Nephron (organoid): ENCODE results near the gene CLK4.

Source experiments
- H3K27ac Mint-ChIP-seq, 3 experiments: 2 replicates each; pipeline ENCODE4 v1.8.0; 2020; ENCODE audit warnings: mixed read lengths in 3 of 3, mild to moderate bottlenecking in 2 of 3, moderate library complexity in 1 of 3
- H3K27me3 Mint-ChIP-seq: 2 replicates; pipeline ENCODE4 v1.8.0; 2021; ENCODE audit warnings: low read depth, mild to moderate bottlenecking, moderate library complexity, mixed read lengths
- H3K36me3 Mint-ChIP-seq: 2 replicates; pipeline ENCODE4 v1.8.0; 2020; ENCODE audit warnings: low read depth, mixed read lengths
- H3K4me1 Mint-ChIP-seq: 2 replicates; pipeline ENCODE4 v1.8.0; 2020; ENCODE audit warnings: mixed read lengths
- H3K4me3 Mint-ChIP-seq, 3 experiments: 2 replicates each; pipeline ENCODE4 v1.8.0; 2020; ENCODE audit warnings: mild to moderate bottlenecking in 3 of 3, mixed read lengths in 3 of 3, moderate library complexity in 2 of 3
- H3K9me3 Mint-ChIP-seq: 2 replicates; pipeline ENCODE4 v1.8.0; 2020; ENCODE audit warnings: mixed read lengths
- CTCF ChIP-seq, 3 experiments: fragments of 200-600 bp; sonication (generic); IDR thresholded peaks; one replicate each; pipeline ENCODE4 v1.5.0; 2021; ENCODE audit warnings: antibody characterized with exemption in 3 of 3; ENCODE audit not compliant: unreplicated experiment in 3 of 3

The CLK4 gene

GRCh38 chr5:178644826-178645545, 18.1 kb upstream of the CLK4 start:
- no peaks in the 10 kb centered on the region for H3K36me3 Mint-ChIP-seq
- H3K4me1 Mint-ChIP-seq: no peaks in the 10 kb centered on the region
- H3K4me3 Mint-ChIP-seq: no peak overlapping the region
- H3K27ac Mint-ChIP-seq: no peak overlapping the region
- no peak for TF ChIP-seq CTCF (IDR thresholded peaks at IDR 0.05; ENCODE audit: unreplicated experiment in 3 of 3)
- peaks cover 15% of the 10 kb centered on the region for H3K9me3 Mint-ChIP-seq
- H3K27me3 Mint-ChIP-seq: no peaks in the 10 kb centered on the region

- no peaks in the 10 kb centered on the region for H3K4me1 Mint-ChIP-seq
- H3K4me3 Mint-ChIP-seq: no peak overlapping the region
- no peaks in the 10 kb centered on the region for H3K36me3 Mint-ChIP-seq
- no peaks in the 10 kb centered on the region for H3K27me3 Mint-ChIP-seq
- peaks cover 3% of the 10 kb centered on the region for H3K9me3 Mint-ChIP-seq
- no peak overlapping the region for H3K27ac Mint-ChIP-seq
- no peak for TF ChIP-seq CTCF (IDR thresholded peaks at IDR 0.05; ENCODE audit: unreplicated experiment in 3 of 3)
These were observed 15.6 kb upstream of the CLK4 start for GRCh38 chr5:178642351-178642909.

GRCh38 chr5:178641711-178642110, 14.9 kb upstream of the CLK4 start:
- Mint-ChIP-seq H3K4me1 (no peaks in the 10 kb centered on the region), H3K4me3 (no peak overlapping the region), H3K27ac (no peak overlapping the region), H3K27me3 (no peaks in the 10 kb centered on the region), H3K36me3 (no peaks in the 10 kb centered on the region), H3K9me3 (peaks cover 3% of the 10 kb centered on the region)
- TF ChIP-seq CTCF (IDR thresholded peaks at IDR 0.05; ENCODE audit: unreplicated experiment in 3 of 3): no peak

DNA sequence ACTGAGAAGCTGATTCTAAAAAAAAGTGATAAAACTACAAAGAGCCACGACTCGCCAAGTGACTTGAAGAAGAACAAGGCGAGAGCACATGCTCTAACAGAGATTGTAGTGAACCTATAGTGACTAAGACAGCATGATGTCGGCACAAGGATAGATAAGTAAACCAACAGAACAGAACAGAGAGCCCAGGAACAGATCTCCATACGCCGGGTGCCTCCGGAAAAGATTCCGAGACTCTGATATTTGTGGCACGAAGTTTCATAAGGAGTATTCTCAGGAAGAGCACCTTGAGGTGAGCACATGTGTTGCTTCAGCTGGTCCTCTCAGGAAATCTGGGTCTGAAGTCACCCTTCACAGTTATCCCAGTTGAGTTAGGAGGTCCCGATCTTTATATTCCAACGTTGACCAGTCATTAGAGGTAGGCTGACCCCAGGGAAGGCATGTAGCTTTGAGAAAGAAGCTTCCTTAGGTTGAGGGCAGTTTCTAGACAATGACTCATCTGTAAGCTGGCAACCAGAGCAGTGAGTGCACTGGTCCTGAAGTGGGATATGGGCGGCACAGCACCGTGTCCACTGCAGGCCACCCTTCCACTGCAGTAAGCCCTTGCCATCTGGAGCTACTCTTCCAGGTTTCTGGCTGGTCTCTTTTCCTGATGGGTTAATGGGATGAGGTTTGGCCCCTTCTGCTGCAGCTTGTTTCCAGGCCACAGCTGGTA, 13.6 kb upstream of the CLK4 start:
- peaks cover 3% of the 10 kb centered on the region for H3K9me3 Mint-ChIP-seq
- TF ChIP-seq CTCF (IDR thresholded peaks at IDR 0.05; ENCODE audit: unreplicated experiment in 3 of 3): no peak
- H3K27ac Mint-ChIP-seq: no peak overlapping the region
- H3K4me3 Mint-ChIP-seq: no peak overlapping the region
- no peaks in the 10 kb centered on the region for H3K27me3 Mint-ChIP-seq
- H3K4me1 Mint-ChIP-seq: no peaks in the 10 kb centered on the region
- H3K36me3 Mint-ChIP-seq: no peaks in the 10 kb centered on the region

DNA sequence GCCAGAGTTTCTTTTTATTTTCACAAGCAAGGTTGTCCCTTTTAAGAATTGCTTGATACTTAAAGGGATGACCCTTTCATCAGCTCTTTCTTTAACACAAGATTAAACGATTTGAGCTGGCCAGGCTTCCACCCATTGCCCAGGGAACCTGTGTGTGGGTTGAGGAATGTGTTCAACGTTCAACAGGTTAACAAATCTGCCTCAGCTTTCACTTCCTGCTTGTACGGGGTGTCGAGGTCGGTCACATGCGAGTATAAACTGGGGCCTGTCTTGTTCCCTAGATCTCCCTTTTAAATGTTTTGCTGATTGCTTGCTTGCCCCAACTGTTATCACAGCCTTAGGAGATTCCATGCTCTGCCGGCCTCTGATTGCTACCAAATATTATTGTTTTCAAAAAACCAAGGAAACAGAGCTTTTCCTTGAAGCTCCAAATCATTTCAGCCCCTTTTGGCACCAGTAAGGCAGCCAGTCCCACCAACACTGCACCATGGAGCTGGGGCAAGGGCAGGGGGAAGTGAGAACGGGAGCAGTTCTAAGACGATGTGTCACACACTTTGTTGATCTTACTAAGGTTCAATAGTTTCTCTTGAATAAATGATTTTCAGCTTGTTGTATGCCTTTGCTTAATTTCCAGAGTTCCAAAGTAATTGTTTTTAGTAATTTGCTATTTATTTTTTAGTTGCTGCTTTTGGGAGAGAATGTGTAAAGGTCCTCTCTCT, 10.7 kb upstream of the CLK4 start:
- no peaks in the 10 kb centered on the region for H3K36me3 Mint-ChIP-seq

More for the DNA sequence above, 10.7 kb upstream of the CLK4 start:
- no peaks in the 10 kb centered on the region for H3K9me3 Mint-ChIP-seq
- TF ChIP-seq CTCF (IDR thresholded peaks at IDR 0.05; ENCODE audit: unreplicated experiment in 3 of 3): no peak
- H3K4me3 Mint-ChIP-seq: no peak overlapping the region
- no peaks in the 10 kb centered on the region for H3K4me1 Mint-ChIP-seq
- no peaks in the 10 kb centered on the region for H3K27me3 Mint-ChIP-seq
- H3K27ac Mint-ChIP-seq: no peak overlapping the region
